Nephron (organoid): ENCODE data around the gene CBX8.

Experiments used
- H3K27ac Mint-ChIP-seq, 3 experiments: 2 replicates each; pipeline ENCODE4 v1.8.0; 2020; ENCODE audit warnings: mixed read lengths in 3 of 3, mild to moderate bottlenecking in 2 of 3, moderate library complexity in 1 of 3
- H3K27me3 Mint-ChIP-seq: 2 replicates; pipeline ENCODE4 v1.8.0; 2021; ENCODE audit warnings: low read depth, mild to moderate bottlenecking, moderate library complexity, mixed read lengths
- H3K36me3 Mint-ChIP-seq: 2 replicates; pipeline ENCODE4 v1.8.0; 2020; ENCODE audit warnings: low read depth, mixed read lengths
- H3K4me1 Mint-ChIP-seq: 2 replicates; pipeline ENCODE4 v1.8.0; 2020; ENCODE audit warnings: mixed read lengths
- H3K4me3 Mint-ChIP-seq, 3 experiments: 2 replicates each; pipeline ENCODE4 v1.8.0; 2020; ENCODE audit warnings: mild to moderate bottlenecking in 3 of 3, mixed read lengths in 3 of 3, moderate library complexity in 2 of 3
- H3K9me3 Mint-ChIP-seq: 2 replicates; pipeline ENCODE4 v1.8.0; 2020; ENCODE audit warnings: mixed read lengths
- CTCF ChIP-seq, 3 experiments: fragments of 200-600 bp; sonication (generic); IDR thresholded peaks; one replicate each; pipeline ENCODE4 v1.5.0; 2021; ENCODE audit warnings: antibody characterized with exemption in 3 of 3; ENCODE audit not compliant: unreplicated experiment in 3 of 3

Gene CBX8

DNA sequence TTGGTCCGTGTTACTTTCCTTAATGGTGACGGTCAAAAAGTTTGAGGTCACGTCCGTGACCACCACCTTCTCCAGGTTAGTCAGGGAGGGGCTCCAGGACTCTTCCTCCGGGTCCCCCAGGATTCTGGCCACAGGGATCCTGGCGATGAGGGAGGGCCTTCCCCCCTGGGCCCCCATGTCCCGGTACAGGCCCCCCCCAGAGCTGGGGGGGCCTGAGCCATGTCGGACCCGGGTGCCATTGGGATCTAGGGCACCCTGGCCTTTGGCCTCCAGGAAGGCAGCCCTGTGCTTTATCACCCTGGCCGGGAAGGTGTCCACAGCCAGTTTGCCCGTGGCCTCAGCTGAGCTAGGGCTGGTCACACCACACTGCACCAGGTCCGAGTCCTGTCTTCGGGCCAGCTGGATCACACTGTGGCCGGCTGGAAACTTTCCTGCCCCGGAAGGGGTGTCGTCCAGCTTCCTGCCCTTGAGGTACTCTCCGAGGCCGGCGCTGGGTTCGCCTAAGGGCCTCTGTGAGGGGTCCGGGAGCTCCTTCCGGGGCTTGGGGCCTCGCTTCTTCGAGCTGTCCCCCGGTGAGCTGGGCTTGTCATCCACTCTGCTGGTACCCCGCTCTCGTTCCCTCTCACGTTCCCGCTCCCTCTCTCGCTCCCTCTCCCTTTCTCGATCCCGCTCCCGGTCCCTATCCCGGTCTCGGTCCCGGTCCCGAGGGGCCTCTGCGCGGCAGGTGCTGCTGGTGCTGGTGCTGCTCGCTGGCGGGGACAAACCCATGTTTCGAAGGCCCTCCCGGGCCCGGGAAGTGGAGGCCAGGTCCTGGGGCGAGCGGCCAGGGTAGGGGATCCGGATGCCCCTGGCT lies 2.0 kb downstream of the CBX8 start:
- peaks cover 41% of the 10 kb centered on the region for H3K4me1 Mint-ChIP-seq
- H3K36me3 Mint-ChIP-seq = no peaks in the 10 kb centered on the region
- TF ChIP-seq CTCF (IDR thresholded peaks at IDR 0.05; ENCODE audit: unreplicated experiment in 3 of 3) = no peak
- H3K9me3 Mint-ChIP-seq = no peaks in the 10 kb centered on the region
- peaks cover 72% of the 10 kb centered on the region for H3K27me3 Mint-ChIP-seq
- peak overlapping the region; percentile 30 to 90 (median 87) for H3K4me3 Mint-ChIP-seq
- no peak overlapping the region for H3K27ac Mint-ChIP-seq

GRCh38 chr17:79793924-79794304 lies 3.0 kb downstream of the CBX8 start:
- peak overlapping the region; percentile 29 to 80 (median 69) for H3K27ac Mint-ChIP-seq
- H3K9me3 Mint-ChIP-seq = no peaks in the 10 kb centered on the region
- H3K36me3 Mint-ChIP-seq = no peaks in the 10 kb centered on the region
- H3K4me1 Mint-ChIP-seq = peaks cover 38% of the 10 kb centered on the region
- peaks cover 70% of the 10 kb centered on the region for H3K27me3 Mint-ChIP-seq
- H3K4me3 Mint-ChIP-seq = peak overlapping the region; percentile 72 to 83 (median 79)
- TF ChIP-seq CTCF (IDR thresholded peaks at IDR 0.05; ENCODE audit: unreplicated experiment in 3 of 3) = no peak

DNA sequence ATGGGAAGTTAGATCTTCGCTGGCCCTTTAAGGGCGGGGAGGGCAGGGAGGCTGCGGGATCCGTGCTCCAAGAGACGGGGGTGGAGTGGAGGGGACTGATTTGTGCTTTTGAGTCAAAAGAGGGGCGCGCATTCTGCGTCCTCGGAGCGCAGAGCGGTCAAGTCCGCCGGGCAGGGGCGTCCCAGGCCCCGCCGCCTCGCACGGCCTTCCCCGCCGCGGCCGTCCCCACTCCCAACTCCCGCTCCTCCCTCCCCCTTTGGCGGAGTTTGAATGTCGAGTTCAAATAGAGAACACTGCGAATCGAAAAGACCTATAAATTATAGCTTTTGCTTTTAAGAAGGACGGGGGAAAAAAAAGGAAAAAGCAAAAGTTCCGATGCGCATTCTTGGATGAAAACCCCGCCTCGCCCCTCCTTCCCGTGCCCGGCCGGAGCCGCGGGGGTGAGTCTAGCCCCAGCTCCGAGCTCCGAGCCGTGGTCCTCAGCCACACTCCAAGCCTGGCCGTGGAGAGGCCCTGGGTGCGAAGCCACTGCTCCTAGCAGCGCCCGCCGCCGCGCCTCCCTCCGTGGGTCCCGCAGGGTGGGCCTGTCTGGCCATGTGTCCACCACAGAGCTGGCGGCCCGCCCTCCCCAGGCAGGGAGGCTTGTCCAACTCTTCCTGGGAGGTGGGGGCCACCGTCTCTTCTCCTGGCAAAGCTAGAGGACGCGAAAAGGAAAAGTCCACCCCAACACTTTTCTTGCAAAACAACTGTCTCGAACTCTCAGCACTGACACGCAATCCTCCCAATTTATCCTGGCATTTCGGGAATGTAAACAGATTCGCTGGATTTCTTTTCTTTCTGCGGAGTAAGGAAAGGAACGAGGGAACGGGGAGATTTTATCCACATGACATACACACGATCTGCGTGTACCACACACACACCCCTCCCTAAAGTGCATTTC lies 3.6 kb downstream of the CBX8 start:
- Mint-ChIP-seq H3K27me3 (peaks cover 70% of the 10 kb centered on the region), H3K36me3 (no peaks in the 10 kb centered on the region), H3K9me3 (no peaks in the 10 kb centered on the region), H3K4me3 (peak overlapping the region; percentile 72 to 83 (median 79)), H3K4me1 (peaks cover 37% of the 10 kb centered on the region), H3K27ac (peak overlapping the region; percentile 29 to 80 (median 69))
- no peak for TF ChIP-seq CTCF (IDR thresholded peaks at IDR 0.05; ENCODE audit: unreplicated experiment in 3 of 3)

- Mint-ChIP-seq H3K36me3 (no peaks in the 10 kb centered on the region), H3K27ac (peak overlapping the region in 1 of 3 experiments; percentile 68), H3K4me1 (peaks cover 37% of the 10 kb centered on the region), H3K27me3 (peaks cover 78% of the 10 kb centered on the region), H3K4me3 (peak overlapping the region; percentile 72 to 80 (median 76)), H3K9me3 (no peaks in the 10 kb centered on the region)
- no peak for TF ChIP-seq CTCF (IDR thresholded peaks at IDR 0.05; ENCODE audit: unreplicated experiment in 3 of 3)
Measured at GRCh38 chr17:79792341-79792871, 4.5 kb downstream of the CBX8 start.

GRCh38 chr17:79791735-79792161 lies 5.1 kb downstream of the CBX8 start:
- H3K9me3 Mint-ChIP-seq = no peaks in the 10 kb centered on the region
- H3K4me3 Mint-ChIP-seq = peak overlapping the region; percentile 72 to 80 (median 76)
- peaks cover 79% of the 10 kb centered on the region for H3K27me3 Mint-ChIP-seq

More at GRCh38 chr17:79791735-79792161, 5.1 kb downstream of the CBX8 start:
- no peak for TF ChIP-seq CTCF (IDR thresholded peaks at IDR 0.05; ENCODE audit: unreplicated experiment in 3 of 3)
- H3K4me1 Mint-ChIP-seq = peaks cover 38% of the 10 kb centered on the region
- no peaks in the 10 kb centered on the region for H3K36me3 Mint-ChIP-seq
- H3K27ac Mint-ChIP-seq = no peak overlapping the region
